Measurements from ENCODE around the gene COPG1.
"Not testable (repeated sequence)": the region's sequence is repeated elsewhere in the genome, so short reads cannot be mapped to it uniquely, and the experiment has no call there.

The COPG1 gene

GRCh38 chr3:129256270-129256669, 6.9 kb downstream of the COPG1 start:
- H3K9ac ChIP-seq (ENCODE audit: low read depth, low read length): no peak overlapping the region
- H3K36me3 ChIP-seq (ENCODE audit: insufficient read depth, low read length): peaks cover 55% of the 10 kb centered on the region
- H3K4me1 ChIP-seq (ENCODE audit: insufficient read depth, low read length): no peaks in the 10 kb centered on the region
- no peaks in the 10 kb centered on the region for H3K9me3 ChIP-seq (ENCODE audit: control insufficient read depth, insufficient read depth, low read length)

GRCh38 chr3:129257609-129258008, 8.2 kb downstream of the COPG1 start:
- Histone ChIP-seq H3K4me1 (ENCODE audit: insufficient read depth, low read length) (no peaks in the 10 kb centered on the region), H3K9ac (ENCODE audit: low read depth, low read length) (no peak overlapping the region), H3K9me3 (ENCODE audit: control insufficient read depth, insufficient read depth, low read length) (no peaks in the 10 kb centered on the region), H3K36me3 (ENCODE audit: insufficient read depth, low read length) (peaks cover 46% of the 10 kb centered on the region)

- Histone ChIP-seq H3K9ac (ENCODE audit: low read depth, low read length) (no peak overlapping the region), H3K4me1 (ENCODE audit: insufficient read depth, low read length) (no peaks in the 10 kb centered on the region), H3K36me3 (ENCODE audit: insufficient read depth, low read length) (peaks cover 45% of the 10 kb centered on the region), H3K9me3 (ENCODE audit: control insufficient read depth, insufficient read depth, low read length) (no peaks in the 10 kb centered on the region)
These were observed 10.4 kb downstream of the COPG1 start for GRCh38 chr3:129259612-129260477.

- H3K9me3 ChIP-seq (ENCODE audit: control insufficient read depth, insufficient read depth, low read length): no peaks in the 10 kb centered on the region
- H3K9ac ChIP-seq (ENCODE audit: low read depth, low read length): no peak overlapping the region
- H3K36me3 ChIP-seq (ENCODE audit: insufficient read depth, low read length): peaks cover 43% of the 10 kb centered on the region
- H3K4me1 ChIP-seq (ENCODE audit: insufficient read depth, low read length): no peaks in the 10 kb centered on the region
These were observed 11.2 kb downstream of the COPG1 start for GRCh38 chr3:129260606-129261005.

- no peak overlapping the region for H3K9ac ChIP-seq (ENCODE audit: low read depth, low read length)
- H3K36me3 ChIP-seq (ENCODE audit: insufficient read depth, low read length): peaks cover 36% of the 10 kb centered on the region
- no peaks in the 10 kb centered on the region for H3K4me1 ChIP-seq (ENCODE audit: insufficient read depth, low read length)
- no peaks in the 10 kb centered on the region for H3K9me3 ChIP-seq (ENCODE audit: control insufficient read depth, insufficient read depth, low read length)
These were observed 12.5 kb downstream of the COPG1 start for GRCh38 chr3:129261894-129262293.

GRCh38 chr3:129263161-129263910, 13.9 kb downstream of the COPG1 start:
- Histone ChIP-seq H3K9ac (ENCODE audit: low read depth, low read length) (no peak overlapping the region), H3K4me1 (ENCODE audit: insufficient read depth, low read length) (no peaks in the 10 kb centered on the region), H3K36me3 (ENCODE audit: insufficient read depth, low read length) (peaks cover 33% of the 10 kb centered on the region)

GRCh38 chr3:129264994-129265393, 15.6 kb downstream of the COPG1 start:
- not testable (repeated sequence) for H3K9me3 ChIP-seq (ENCODE audit: control insufficient read depth, insufficient read depth, low read length); H3K4me1 ChIP-seq (ENCODE audit: insufficient read depth, low read length); H3K9ac ChIP-seq (ENCODE audit: low read depth, low read length)
- peaks cover 37% of the 10 kb centered on the region for H3K36me3 ChIP-seq (ENCODE audit: insufficient read depth, low read length)

More at GRCh38 chr3:129263161-129263910, 13.9 kb downstream of the COPG1 start:
- H3K9me3 ChIP-seq (ENCODE audit: control insufficient read depth, insufficient read depth, low read length): no peaks in the 10 kb centered on the region

GRCh38 chr3:129266651-129267050, 17.2 kb downstream of the COPG1 start:
- peaks cover 42% of the 10 kb centered on the region for H3K36me3 ChIP-seq (ENCODE audit: insufficient read depth, low read length)
- no peak overlapping the region for H3K9ac ChIP-seq (ENCODE audit: low read depth, low read length)
- no peaks in the 10 kb centered on the region for H3K9me3 ChIP-seq (ENCODE audit: control insufficient read depth, insufficient read depth, low read length)
- no peaks in the 10 kb centered on the region for H3K4me1 ChIP-seq (ENCODE audit: insufficient read depth, low read length)

- Histone ChIP-seq H3K36me3 (ENCODE audit: insufficient read depth, low read length) (peaks cover 44% of the 10 kb centered on the region), H3K4me1 (ENCODE audit: insufficient read depth, low read length) (no peaks in the 10 kb centered on the region), H3K9ac (ENCODE audit: low read depth, low read length) (no peak overlapping the region), H3K9me3 (ENCODE audit: control insufficient read depth, insufficient read depth, low read length) (no peaks in the 10 kb centered on the region)
These were observed 19.0 kb downstream of the COPG1 start for GRCh38 chr3:129268396-129268795.

GRCh38 chr3:129271674-129272073, 22.3 kb downstream of the COPG1 start:
- Histone ChIP-seq H3K9me3 (ENCODE audit: control insufficient read depth, insufficient read depth, low read length) (no peaks in the 10 kb centered on the region), H3K36me3 (ENCODE audit: insufficient read depth, low read length) (peaks cover 48% of the 10 kb centered on the region), H3K9ac (ENCODE audit: low read depth, low read length) (no peak overlapping the region), H3K4me1 (ENCODE audit: insufficient read depth, low read length) (no peaks in the 10 kb centered on the region)

GRCh38 chr3:129276385-129276784, 27.0 kb downstream of the COPG1 start:
- peaks cover 33% of the 10 kb centered on the region for H3K36me3 ChIP-seq (ENCODE audit: insufficient read depth, low read length)
- peaks cover 5% of the 10 kb centered on the region; the same call in 1 of the 2 replicates for H3K4me1 ChIP-seq (ENCODE audit: insufficient read depth, low read length)
- H3K9me3 ChIP-seq (ENCODE audit: control insufficient read depth, insufficient read depth, low read length): no peaks in the 10 kb centered on the region
- no peak overlapping the region for H3K9ac ChIP-seq (ENCODE audit: low read depth, low read length)

GRCh38 chr3:129277829-129278271, 28.4 kb downstream of the COPG1 start:
- peak overlapping the region; percentile 62 for H3K9ac ChIP-seq (ENCODE audit: low read depth, low read length)
- H3K4me1 ChIP-seq (ENCODE audit: insufficient read depth, low read length): peaks cover 5% of the 10 kb centered on the region; the same call in 1 of the 2 replicates
- no peaks in the 10 kb centered on the region for H3K9me3 ChIP-seq (ENCODE audit: control insufficient read depth, insufficient read depth, low read length)
- peaks cover 22% of the 10 kb centered on the region for H3K36me3 ChIP-seq (ENCODE audit: insufficient read depth, low read length)

GRCh38 chr3:129278439-129278965, 29.1 kb downstream of the COPG1 start, which contains the start of gene HMCES:
Gene HMCES (plus strand): TSS chr3:129278870. CDS start chr3:129279733, 863 bp downstream.
- Histone ChIP-seq H3K4me1 (ENCODE audit: insufficient read depth, low read length) (peaks cover 5% of the 10 kb centered on the region; the same call in 1 of the 2 replicates), H3K36me3 (ENCODE audit: insufficient read depth, low read length) (peaks cover 22% of the 10 kb centered on the region)

More at GRCh38 chr3:129278439-129278965, 29.1 kb downstream of the COPG1 start, which contains the start of gene HMCES:
- peak within 1 kb of the TSS; percentile 62 for H3K9ac ChIP-seq (ENCODE audit: low read depth, low read length)
- H3K9me3 ChIP-seq (ENCODE audit: control insufficient read depth, insufficient read depth, low read length): no peaks in the 10 kb centered on the region

All from ES-I3 (cell line).